ENCODE data around the gene SCGB3A1. TPM values are rescaled to one million over a fixed set of nuclear protein-coding genes. Genes with fewer than 3 reads are reported as not detected.

SCGB3A1 gene
- total and polyA plus RNA-seq, 2 donors (not counting 1 experiment from before 2014, with no cell fraction given), result not detected

GRCh38 chr5:180602481-180603075 is 11.3 kb upstream of the SCGB3A1 start:
- TF ChIP-seq EZH2 (IDR thresholded peaks at IDR 0.05; ENCODE audit: borderline replicate concordance, insufficient read depth, low read depth, low read length, poor library complexity, severe bottlenecking) (no peak), CTCF (IDR thresholded peaks at IDR 0.05) (no peak)
- intact Hi-C loops (cut with micrococcal nuclease), result no loop called here
- 89% methylated on average over 12 of the region's 15 CpGs for WGBS (ENCODE audit: insufficient coverage)
- DNase-seq (no peak), ATAC-seq (ENCODE audit: low read depth) (no peak)
- Histone ChIP-seq H4K20me1 (ENCODE audit: control insufficient read depth, insufficient read depth, low read length, poor library complexity, severe bottlenecking) (no peaks in the 10 kb centered on the region), H3K4me2 (replicated peaks; ENCODE audit: low read depth, low read length, poor library complexity, severe bottlenecking) (no peak overlapping the region), H3K9me3 (ENCODE audit: control extremely low read depth in 1 of 3, control insufficient read depth in 2 of 3, insufficient read depth in 1 of 3, low read length in 2 of 3) (no peaks in the 10 kb centered on the region), H3K36me3 (replicated peaks in 1 of 2; ENCODE audit: control extremely low read depth in 1 of 2, control insufficient read depth in 1 of 2, extremely low read depth in 1 of 2, insufficient read depth in 2 of 2, low read length in 1 of 2) (no peaks in the 10 kb centered on the region), H2AFZ (ENCODE audit: insufficient read depth, low read depth, low read length, poor library complexity, severe bottlenecking) (no peak overlapping the region), H3K4me3 (ENCODE audit: control extremely low read depth in 1 of 5, extremely low read depth in 1 of 5, insufficient read depth in 1 of 5, low read depth in 2 of 5, low read length in 4 of 5) (no peak overlapping the region), H3K79me2 (ENCODE audit: control insufficient read depth, insufficient read depth, low read length) (no peaks in the 10 kb centered on the region), H3K27me3 (replicated peaks in 1 of 4; ENCODE audit: control extremely low read depth in 1 of 4, control insufficient read depth in 3 of 4, insufficient read depth in 4 of 4, low read length in 3 of 4) (peaks cover 0 to 2% (median 0%) of the 10 kb centered on the region in 4 experiments), H3K27ac (ENCODE audit: low read length in 2 of 2) (no peak overlapping the region), H3K9ac (ENCODE audit: low read length) (no peak overlapping the region), H3K4me1 (ENCODE audit: control insufficient read depth in 2 of 2, insufficient read depth in 2 of 2, low read length in 2 of 2) (no peaks in the 10 kb centered on the region)
- ChIA-PET CTCF (interaction anchor here (0.6 kb wide), 1 partner anchor 1567 kb away, joined by 3 read pairs; no protein-coding TSS in a partner anchor), POLR2A (no interaction called here)
- Mint-ChIP-seq H3K4me3 (no peak overlapping the region), H3K27ac (no peak overlapping the region), H3K27me3 (no peaks in the 10 kb centered on the region), H3K9me3 (ENCODE audit: insufficient read depth) (no peaks in the 10 kb centered on the region), H3K4me1 (no peaks in the 10 kb centered on the region)

GRCh38 chr5:180601591-180602480 is 10.5 kb upstream of the SCGB3A1 start:
- Histone ChIP-seq H3K4me3 (ENCODE audit: control extremely low read depth in 1 of 5, extremely low read depth in 1 of 5, insufficient read depth in 1 of 5, low read depth in 2 of 5, low read length in 4 of 5) (no peak overlapping the region), H3K9me3 (ENCODE audit: control extremely low read depth in 1 of 3, control insufficient read depth in 2 of 3, insufficient read depth in 1 of 3, low read length in 2 of 3) (no peaks in the 10 kb centered on the region), H2AFZ (ENCODE audit: insufficient read depth, low read depth, low read length, poor library complexity, severe bottlenecking) (no peak overlapping the region), H3K79me2 (ENCODE audit: control insufficient read depth, insufficient read depth, low read length) (no peaks in the 10 kb centered on the region), H3K36me3 (replicated peaks in 1 of 2; ENCODE audit: control extremely low read depth in 1 of 2, control insufficient read depth in 1 of 2, extremely low read depth in 1 of 2, insufficient read depth in 2 of 2, low read length in 1 of 2) (no peaks in the 10 kb centered on the region), H3K27ac (ENCODE audit: low read length in 2 of 2) (no peak overlapping the region), H4K20me1 (ENCODE audit: control insufficient read depth, insufficient read depth, low read length, poor library complexity, severe bottlenecking) (no peaks in the 10 kb centered on the region), H3K4me2 (replicated peaks; ENCODE audit: low read depth, low read length, poor library complexity, severe bottlenecking) (no peak overlapping the region), H3K9ac (ENCODE audit: low read length) (no peak overlapping the region), H3K27me3 (replicated peaks in 1 of 4; ENCODE audit: control extremely low read depth in 1 of 4, control insufficient read depth in 3 of 4, insufficient read depth in 4 of 4, low read length in 3 of 4) (peaks cover 0 to 2% (median 0%) of the 10 kb centered on the region in 4 experiments), H3K4me1 (ENCODE audit: control insufficient read depth in 2 of 2, insufficient read depth in 2 of 2, low read length in 2 of 2) (no peaks in the 10 kb centered on the region)
- Mint-ChIP-seq H3K4me1 (no peaks in the 10 kb centered on the region), H3K9me3 (ENCODE audit: insufficient read depth) (no peaks in the 10 kb centered on the region), H3K4me3 (no peak overlapping the region), H3K27ac (no peak overlapping the region), H3K27me3 (no peaks in the 10 kb centered on the region)
- DNase-seq, result no peak
- WGBS (ENCODE audit: insufficient coverage), result 94% methylated on average over 28 of the region's 36 CpGs
- TF ChIP-seq CTCF (IDR thresholded peaks at IDR 0.05), result no peak
- no peak for TF ChIP-seq EZH2 (IDR thresholded peaks at IDR 0.05; ENCODE audit: borderline replicate concordance, insufficient read depth, low read depth, low read length, poor library complexity, severe bottlenecking)
- no peak for ATAC-seq (ENCODE audit: low read depth)
- intact Hi-C loops (cut with micrococcal nuclease), result no loop called here
- ChIA-PET CTCF (no interaction called here), POLR2A (no interaction called here)

All from B cell (primary cell).